ENCODE results near the gene SEC61B.

SEC61B gene

GRCh38 chr9:99201603-99202002, 20.5 kb upstream of the SEC61B start:
- DNase-seq (ENCODE audit: insufficient read length, low spot score) (no peak), FAIRE-seq (no peak)
- TF ChIP-seq POLR2A (IDR thresholded peaks at IDR 0.05; ENCODE audit: low read depth, low read length): no peak

- FAIRE-seq (no peak), DNase-seq (ENCODE audit: insufficient read length, low spot score) (no peak)
- no peak for TF ChIP-seq POLR2A (IDR thresholded peaks at IDR 0.05; ENCODE audit: low read depth, low read length)
Measured at GRCh38 chr9:99210572-99210971, 11.5 kb upstream of the SEC61B start.

GRCh38 chr9:99211746-99212145, 10.3 kb upstream of the SEC61B start:
- TF ChIP-seq POLR2A (IDR thresholded peaks at IDR 0.05; ENCODE audit: low read depth, low read length): no peak
- DNase-seq (ENCODE audit: insufficient read length, low spot score) (no peak), FAIRE-seq (no peak)

- DNase-seq (ENCODE audit: insufficient read length, low spot score) (no peak), FAIRE-seq (no peak)
- TF ChIP-seq POLR2A (IDR thresholded peaks at IDR 0.05; ENCODE audit: low read depth, low read length): no peak
Measured at GRCh38 chr9:99213197-99213596, 8.9 kb upstream of the SEC61B start.

GRCh38 chr9:99216073-99216472, 6.0 kb upstream of the SEC61B start:
- FAIRE-seq: no peak
- no peak for DNase-seq (ENCODE audit: insufficient read length, low spot score)
- no peak for TF ChIP-seq POLR2A (IDR thresholded peaks at IDR 0.05; ENCODE audit: low read depth, low read length)

GRCh38 chr9:99220011-99220410, 2.1 kb upstream of the SEC61B start:
- no peak for FAIRE-seq

GRCh38 chr9:99221266-99221620, 839 bp upstream of the SEC61B start:
- TF ChIP-seq POLR2A (IDR thresholded peaks at IDR 0.05; ENCODE audit: low read depth, low read length): no peak
- DNase-seq (ENCODE audit: insufficient read length, low spot score) (peak; percentile 17), FAIRE-seq (no peak)

More at GRCh38 chr9:99220011-99220410, 2.1 kb upstream of the SEC61B start:
- TF ChIP-seq POLR2A (IDR thresholded peaks at IDR 0.05; ENCODE audit: low read depth, low read length): no peak
- no peak for DNase-seq (ENCODE audit: insufficient read length, low spot score)

GRCh38 chr9:99222416-99223270, 561 bp downstream of the SEC61B start:
- FAIRE-seq (no peak), DNase-seq (ENCODE audit: insufficient read length, low spot score) (no peak)
- no peak for TF ChIP-seq POLR2A (IDR thresholded peaks at IDR 0.05; ENCODE audit: low read depth, low read length)

GRCh38 chr9:99224445-99224844, 2.4 kb downstream of the SEC61B start:
- FAIRE-seq: no peak

GRCh38 chr9:99226054-99226453, 4.0 kb downstream of the SEC61B start:
- FAIRE-seq (no peak), DNase-seq (ENCODE audit: insufficient read length, low spot score) (no peak)
- TF ChIP-seq POLR2A (IDR thresholded peaks at IDR 0.05; ENCODE audit: low read depth, low read length): no peak

More at GRCh38 chr9:99224445-99224844, 2.4 kb downstream of the SEC61B start:
- DNase-seq (ENCODE audit: insufficient read length, low spot score): no peak
- TF ChIP-seq POLR2A (IDR thresholded peaks at IDR 0.05; ENCODE audit: low read depth, low read length): no peak

GRCh38 chr9:99230206-99230605, 8.1 kb downstream of the SEC61B start:
- TF ChIP-seq POLR2A (IDR thresholded peaks at IDR 0.05; ENCODE audit: low read depth, low read length): no peak
- DNase-seq (ENCODE audit: insufficient read length, low spot score) (no peak), FAIRE-seq (peak; percentile 36)

- DNase-seq (ENCODE audit: insufficient read length, low spot score): no peak
- TF ChIP-seq POLR2A (IDR thresholded peaks at IDR 0.05; ENCODE audit: low read depth, low read length): no peak
- peak; percentile 62 for FAIRE-seq
Measured at GRCh38 chr9:99231711-99232110, 9.6 kb downstream of the SEC61B start.

GRCh38 chr9:99234618-99235017, 12.5 kb downstream of the SEC61B start:
- FAIRE-seq (no peak), DNase-seq (ENCODE audit: insufficient read length, low spot score) (no peak)

GRCh38 chr9:99235069-99235468, 13.0 kb downstream of the SEC61B start:
- no peak for FAIRE-seq
- DNase-seq (ENCODE audit: insufficient read length, low spot score): no peak
- TF ChIP-seq POLR2A (IDR thresholded peaks at IDR 0.05; ENCODE audit: low read depth, low read length): no peak

More at GRCh38 chr9:99234618-99235017, 12.5 kb downstream of the SEC61B start:
- TF ChIP-seq POLR2A (IDR thresholded peaks at IDR 0.05; ENCODE audit: low read depth, low read length): no peak

GRCh38 chr9:99235926-99236634, 14.0 kb downstream of the SEC61B start:
- DNase-seq (ENCODE audit: insufficient read length, low spot score) (no peak), FAIRE-seq (no peak)
- no peak for TF ChIP-seq POLR2A (IDR thresholded peaks at IDR 0.05; ENCODE audit: low read depth, low read length)

Measured in H54 (cell line).